B cell (primary cell): ENCODE measurements around the gene SMARCD3. TPM values are rescaled to one million over a fixed set of nuclear protein-coding genes. Genes with fewer than 3 reads are reported as not detected.

Experiments used
- ATAC-seq: fragments of 200-7000 bp; cut with Tn5 transposase; one replicate; pipeline ENCODE4 v1.10.0; 2021; ENCODE audit warnings: low read depth, mild to moderate bottlenecking, moderate number of reproducible peaks, moderate library complexity
- CTCF ChIA-PET: fragments of 350-600 bp; sonication (Branson Sonifier 250); formaldehyde crosslinking; loops from one replicate; lab custom pipeline; 2021; ENCODE audit warnings: antibody characterized with exemption, inconsistent platforms; lab: Charles Lee
- POLR2A ChIA-PET: fragments of 350-600 bp; sonication (Branson Sonifier 250); formaldehyde crosslinking; loops from one replicate; lab custom pipeline; 2021; ENCODE audit warnings: antibody characterized with exemption; lab: Charles Lee
- DNase-seq: peaks from one replicate; pipeline ENCODE4 v3.0.0; 2013
- H2AFZ ChIP-seq: 2 replicates; pipeline ENCODE4 v1.6.1; 2012; ENCODE audit warnings: mild to moderate bottlenecking, low read depth, low read length; ENCODE audit not compliant: insufficient read depth, poor library complexity, severe bottlenecking
- H3K27ac ChIP-seq, 2 donors: 1 replicate in 1 of 2; 2 replicates in 1 of 2; pipeline ENCODE4 v1.5.1; 2012 to 2013; ENCODE audit warnings: low read length in 2 of 2, mild to moderate bottlenecking in 2 of 2, moderate library complexity in 1 of 2
- H3K27me3 ChIP-seq, 4 experiments: fragments of 200-600 bp in 1 of 4; sonication (generic) in 1 of 4; replicated peaks in 1 of 4; 1 replicate in 2 of 4; 2 replicates in 2 of 4; pipeline versions ENCODE4 v1.6.1 to v1.7.0; 2013 to 2016; ENCODE audit warnings: low read length in 3 of 4, mild to moderate bottlenecking in 2 of 4, mixed read lengths in 1 of 4, moderate library complexity in 1 of 4; ENCODE audit not compliant: insufficient read depth in 4 of 4, control insufficient read depth in 3 of 4; ENCODE audit errors: control extremely low read depth in 1 of 4
- H3K36me3 ChIP-seq, 2 experiments: replicated peaks in 1 of 2; 1 replicate in 1 of 2; 2 replicates in 1 of 2; pipeline versions ENCODE4 v1.6.1 to v1.7.1; 2013; ENCODE audit warnings: low read length in 1 of 2; ENCODE audit not compliant: insufficient read depth in 2 of 2, control insufficient read depth in 1 of 2; ENCODE audit errors: control extremely low read depth in 1 of 2, extremely low read depth in 1 of 2
- H3K4me1 ChIP-seq, 2 donors: fragments of 200-600 bp in 1 of 2; sonication (generic) in 1 of 2; 1 replicate in 1 of 2; 2 replicates in 1 of 2; pipeline versions ENCODE4 v1.5.1 to v1.6.1; 2013 to 2017; ENCODE audit warnings: low read length in 2 of 2; ENCODE audit not compliant: control insufficient read depth in 2 of 2, insufficient read depth in 2 of 2
- H3K4me2 ChIP-seq: replicated peaks from 2 replicates; pipeline ENCODE3; 2012; ENCODE audit warnings: mild to moderate bottlenecking, low read depth, low read length; ENCODE audit not compliant: poor library complexity, severe bottlenecking
- H3K4me3 ChIP-seq, 5 experiments: fragments of 200-600 bp in 1 of 5; sonication (generic) in 1 of 5; 1 replicate in 3 of 5; 2 replicates in 2 of 5; pipeline versions ENCODE4 v1.5.1 to v1.7.0; 2011 to 2016; ENCODE audit warnings: low read length in 4 of 5, mild to moderate bottlenecking in 4 of 5, low read depth in 2 of 5, control low read depth in 1 of 5, moderate library complexity in 1 of 5; ENCODE audit not compliant: insufficient read depth in 1 of 5; ENCODE audit errors: control extremely low read depth in 1 of 5, extremely low read depth in 1 of 5
- H3K79me2 ChIP-seq: fragments of 200-600 bp; sonication (generic); one replicate; pipeline ENCODE4 v1.6.0; 2016; ENCODE audit warnings: low read length; ENCODE audit not compliant: control insufficient read depth, insufficient read depth
- H3K9ac ChIP-seq: fragments of 200-600 bp; sonication (generic); 2 replicates; pipeline ENCODE4 v1.6.1; 2017; ENCODE audit warnings: mild to moderate bottlenecking, low read length, moderate library complexity
- H3K9me3 ChIP-seq, 3 donors: one replicate each; pipeline versions ENCODE4 v1.6.1 to v1.7.1; 2013; ENCODE audit warnings: low read length in 2 of 3; ENCODE audit not compliant: control insufficient read depth in 2 of 3, insufficient read depth in 1 of 3; ENCODE audit errors: control extremely low read depth in 1 of 3
- H4K20me1 ChIP-seq: 2 replicates; pipeline ENCODE4 v1.6.0; 2012; ENCODE audit warnings: mild to moderate bottlenecking, low read length; ENCODE audit not compliant: insufficient read depth, control insufficient read depth, poor library complexity, severe bottlenecking
- H3K27ac Mint-ChIP-seq: one replicate; pipeline ENCODE4 v1.8.0; 2021; ENCODE audit warnings: mixed read lengths
- H3K27me3 Mint-ChIP-seq: one replicate; pipeline ENCODE4 v1.8.0; 2021; ENCODE audit warnings: mixed read lengths
- H3K4me1 Mint-ChIP-seq: one replicate; pipeline ENCODE4 v1.8.0; 2021; ENCODE audit warnings: mixed read lengths
- H3K4me3 Mint-ChIP-seq: one replicate; pipeline ENCODE4 v1.8.0; 2021; ENCODE audit warnings: mixed read lengths
- H3K9me3 Mint-ChIP-seq: one replicate; pipeline ENCODE4 v1.8.0; 2022; ENCODE audit warnings: mixed read lengths; ENCODE audit not compliant: insufficient read depth
- EZH2 ChIP-seq: IDR thresholded peaks from 2 replicates; pipeline ENCODE4 v1.6.1; 2012; ENCODE audit warnings: borderline replicate concordance, low read depth, mild to moderate bottlenecking, moderate library complexity, low read length; ENCODE audit not compliant: insufficient read depth, poor library complexity, severe bottlenecking
- WGBS: methylation state at CpG from one replicate; pipeline ENCODE4 v1.1.5; 2013; ENCODE audit warnings: missing lambda C conversion rate; ENCODE audit not compliant: insufficient coverage; 5-methylcytosine and 5-hydroxymethylcytosine counted together
- intact Hi-C: fragments of 100-400 bp; cut with micrococcal nuclease; formaldehyde crosslinking; loops from one replicate; pipeline ENCODE4 v1.10.0; 2022
- polyA plus RNA-seq: library from polyadenylated mRNA; depleted of rRNA; stranded (reverse); fragments of >200 nt; gene quantifications from 2 replicates; pipeline ENCODE4 v1.2.3, GENCODE V29; 2012
- total RNA-seq, 2 donors: library from RNA; stranded (reverse); fragments of 120-200 nt in 1 of 2; gene quantifications; 1 replicate in 1 of 2; 2 replicates in 1 of 2; pipeline versions ENCODE4 v1.2.3 to v1.2.4, GENCODE V29; 2013 to 2022
- TF ChIP-seq, protein P1 (sequence below): fragments of 200-600 bp; IDR thresholded peaks from one replicate; pipeline ENCODE4 v1.8.0; 2022; ENCODE audit warnings: antibody characterized with exemption, mild to moderate bottlenecking

Gene SMARCD3
- total and polyA plus RNA-seq, 2 donors (not counting 1 experiment from before 2014, with no cell fraction given): 1.0 TPM; not detected in 1

GRCh38 chr7:151237244-151238189 lies 11.0 kb downstream of the SMARCD3 start:
- no peaks in the 10 kb centered on the region for H3K27me3 Mint-ChIP-seq
- H3K27me3 ChIP-seq: no peaks in the 10 kb centered on the region
- peaks cover 0 to 27% of the 10 kb centered on the region in 2 experiments for H3K36me3 ChIP-seq
- H3K4me2 ChIP-seq: no peak overlapping the region
- H3K27ac ChIP-seq: no peak overlapping the region
- peaks cover 12 to 16% of the 10 kb centered on the region in 2 donors for H3K4me1 ChIP-seq
- no peak overlapping the region for H3K4me3 ChIP-seq
- H4K20me1 ChIP-seq: peaks cover 42% of the 10 kb centered on the region
- no peak overlapping the region for H2AFZ ChIP-seq
- H3K4me3 Mint-ChIP-seq: no peak overlapping the region
- DNase-seq (no peak), ATAC-seq (no peak)
- no peak overlapping the region for H3K9ac ChIP-seq
- H3K27ac Mint-ChIP-seq: no peak overlapping the region
- H3K9me3 Mint-ChIP-seq: no peaks in the 10 kb centered on the region
- H3K4me1 Mint-ChIP-seq: peaks cover 22% of the 10 kb centered on the region
- WGBS: 98% methylated on average over 39 of the region's 44 CpGs
- H3K9me3 ChIP-seq: no peaks in the 10 kb centered on the region
- peaks cover 28% of the 10 kb centered on the region for H3K79me2 ChIP-seq
- POLR2A ChIA-PET: no interaction called here
- intact Hi-C loops: no loop called here
- TF ChIP-seq, protein P1, sequence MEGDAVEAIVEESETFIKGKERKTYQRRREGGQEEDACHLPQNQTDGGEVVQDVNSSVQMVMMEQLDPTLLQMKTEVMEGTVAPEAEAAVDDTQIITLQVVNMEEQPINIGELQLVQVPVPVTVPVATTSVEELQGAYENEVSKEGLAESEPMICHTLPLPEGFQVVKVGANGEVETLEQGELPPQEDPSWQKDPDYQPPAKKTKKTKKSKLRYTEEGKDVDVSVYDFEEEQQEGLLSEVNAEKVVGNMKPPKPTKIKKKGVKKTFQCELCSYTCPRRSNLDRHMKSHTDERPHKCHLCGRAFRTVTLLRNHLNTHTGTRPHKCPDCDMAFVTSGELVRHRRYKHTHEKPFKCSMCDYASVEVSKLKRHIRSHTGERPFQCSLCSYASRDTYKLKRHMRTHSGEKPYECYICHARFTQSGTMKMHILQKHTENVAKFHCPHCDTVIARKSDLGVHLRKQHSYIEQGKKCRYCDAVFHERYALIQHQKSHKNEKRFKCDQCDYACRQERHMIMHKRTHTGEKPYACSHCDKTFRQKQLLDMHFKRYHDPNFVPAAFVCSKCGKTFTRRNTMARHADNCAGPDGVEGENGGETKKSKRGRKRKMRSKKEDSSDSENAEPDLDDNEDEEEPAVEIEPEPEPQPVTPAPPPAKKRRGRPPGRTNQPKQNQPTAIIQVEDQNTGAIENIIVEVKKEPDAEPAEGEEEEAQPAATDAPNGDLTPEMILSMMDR: no peak
- CTCF ChIA-PET: interaction anchor here (1.3 to 1.4 kb wide), 2 partner anchors 8 to 10 kb away, joined by 4 to 5 read pairs; no protein-coding TSS in a partner anchor

DNA sequence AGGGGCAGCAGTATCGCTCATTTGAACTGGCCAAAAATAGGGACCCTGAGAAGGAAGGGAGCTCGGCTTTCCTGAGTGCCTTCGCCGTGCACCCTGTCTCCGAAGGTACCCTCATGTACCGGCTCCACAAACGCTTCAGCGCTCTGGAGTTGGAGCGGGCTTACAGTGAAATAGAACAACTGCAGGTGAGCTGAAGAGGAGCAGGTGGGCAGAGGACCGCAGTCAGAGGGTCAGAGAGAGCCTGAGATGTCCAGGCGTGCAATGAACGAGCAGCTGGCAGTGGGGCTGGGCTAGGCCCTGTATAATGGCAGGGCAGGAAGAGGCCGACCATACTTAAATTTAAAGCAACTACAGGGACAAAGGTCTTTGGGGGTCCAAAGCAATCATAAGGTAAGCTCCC lies 12.1 kb downstream of the SMARCD3 start:
- Histone ChIP-seq H3K4me3 (no peak overlapping the region), H3K36me3 (peaks cover 0 to 27% of the 10 kb centered on the region in 2 experiments), H3K27me3 (no peaks in the 10 kb centered on the region), H3K27ac (no peak overlapping the region), H3K4me1 (peaks cover 16 to 23% of the 10 kb centered on the region in 2 donors), H3K79me2 (peaks cover 33% of the 10 kb centered on the region), H3K4me2 (no peak overlapping the region), H3K9ac (no peak overlapping the region), H3K9me3 (no peaks in the 10 kb centered on the region), H4K20me1 (peaks cover 43% of the 10 kb centered on the region), H2AFZ (no peak overlapping the region)
- no peak for DNase-seq
- intact Hi-C loops: no loop called here
- Mint-ChIP-seq H3K27ac (no peak overlapping the region), H3K27me3 (no peaks in the 10 kb centered on the region), H3K4me1 (peaks cover 31% of the 10 kb centered on the region), H3K9me3 (no peaks in the 10 kb centered on the region), H3K4me3 (no peak overlapping the region)
- ATAC-seq: no peak
- TF ChIP-seq EZH2: no peak
- TF ChIP-seq, protein P1: no peak
- CTCF ChIA-PET: interaction anchor here (1.3 to 1.4 kb wide), 2 partner anchors 9 to 10 kb away, joined by 4 to 5 read pairs; no protein-coding TSS in a partner anchor
- WGBS: 96% methylated on average over 12 of the region's 13 CpGs
- POLR2A ChIA-PET: interaction anchor here (0.9 kb wide), 1 partner anchor 10 kb away, joined by 3 read pairs; the partner anchor contains the start of gene ABCF2
